Measurements from ENCODE around the gene VWA3A. TPM values are rescaled to one million over a fixed set of nuclear protein-coding genes. Genes with fewer than 3 reads are reported as not detected.
"Not testable (repeated sequence)": the region's sequence is repeated elsewhere in the genome, so short reads cannot be mapped to it uniquely, and the experiment has no call there.

VWA3A gene
- total RNA-seq, 1 donor from 2014 or later: 2.6 TPM

DNA sequence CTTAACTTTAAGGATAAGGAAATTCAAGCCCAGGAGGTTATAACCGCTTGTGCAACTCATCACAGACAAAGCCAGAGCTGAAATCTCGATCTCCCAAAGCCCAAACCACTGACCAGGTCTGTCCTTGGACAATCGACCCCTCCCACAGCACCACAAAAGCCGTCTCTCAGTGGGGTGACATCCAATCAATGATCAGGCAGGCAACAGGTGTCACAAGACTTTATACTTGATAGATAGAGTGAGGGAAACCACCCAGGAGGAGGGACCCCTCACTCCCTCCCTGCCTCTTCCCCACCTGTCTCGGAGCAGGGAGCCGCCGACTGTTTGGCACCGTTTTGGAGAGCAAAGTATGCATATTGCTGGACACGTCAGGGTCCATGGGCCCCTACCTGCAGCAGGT is 55.5 kb downstream of the VWA3A start:
- TF ChIP-seq, protein P1, sequence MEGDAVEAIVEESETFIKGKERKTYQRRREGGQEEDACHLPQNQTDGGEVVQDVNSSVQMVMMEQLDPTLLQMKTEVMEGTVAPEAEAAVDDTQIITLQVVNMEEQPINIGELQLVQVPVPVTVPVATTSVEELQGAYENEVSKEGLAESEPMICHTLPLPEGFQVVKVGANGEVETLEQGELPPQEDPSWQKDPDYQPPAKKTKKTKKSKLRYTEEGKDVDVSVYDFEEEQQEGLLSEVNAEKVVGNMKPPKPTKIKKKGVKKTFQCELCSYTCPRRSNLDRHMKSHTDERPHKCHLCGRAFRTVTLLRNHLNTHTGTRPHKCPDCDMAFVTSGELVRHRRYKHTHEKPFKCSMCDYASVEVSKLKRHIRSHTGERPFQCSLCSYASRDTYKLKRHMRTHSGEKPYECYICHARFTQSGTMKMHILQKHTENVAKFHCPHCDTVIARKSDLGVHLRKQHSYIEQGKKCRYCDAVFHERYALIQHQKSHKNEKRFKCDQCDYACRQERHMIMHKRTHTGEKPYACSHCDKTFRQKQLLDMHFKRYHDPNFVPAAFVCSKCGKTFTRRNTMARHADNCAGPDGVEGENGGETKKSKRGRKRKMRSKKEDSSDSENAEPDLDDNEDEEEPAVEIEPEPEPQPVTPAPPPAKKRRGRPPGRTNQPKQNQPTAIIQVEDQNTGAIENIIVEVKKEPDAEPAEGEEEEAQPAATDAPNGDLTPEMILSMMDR (IDR thresholded peaks at IDR 0.05): no peak
- intact Hi-C loops (cut with DNase I): no loop called here
- H3K4me1 ChIP-seq: no peaks in the 10 kb centered on the region
- ATAC-seq (no peak), DNase-seq (no peak)
- H3K27ac ChIP-seq: no peak overlapping the region
- H3K36me3 ChIP-seq: no peaks in the 10 kb centered on the region
- H3K9me3 ChIP-seq: no peaks in the 10 kb centered on the region
- H3K4me3 ChIP-seq: no peak overlapping the region
- no peaks in the 10 kb centered on the region for H3K27me3 ChIP-seq

DNA sequence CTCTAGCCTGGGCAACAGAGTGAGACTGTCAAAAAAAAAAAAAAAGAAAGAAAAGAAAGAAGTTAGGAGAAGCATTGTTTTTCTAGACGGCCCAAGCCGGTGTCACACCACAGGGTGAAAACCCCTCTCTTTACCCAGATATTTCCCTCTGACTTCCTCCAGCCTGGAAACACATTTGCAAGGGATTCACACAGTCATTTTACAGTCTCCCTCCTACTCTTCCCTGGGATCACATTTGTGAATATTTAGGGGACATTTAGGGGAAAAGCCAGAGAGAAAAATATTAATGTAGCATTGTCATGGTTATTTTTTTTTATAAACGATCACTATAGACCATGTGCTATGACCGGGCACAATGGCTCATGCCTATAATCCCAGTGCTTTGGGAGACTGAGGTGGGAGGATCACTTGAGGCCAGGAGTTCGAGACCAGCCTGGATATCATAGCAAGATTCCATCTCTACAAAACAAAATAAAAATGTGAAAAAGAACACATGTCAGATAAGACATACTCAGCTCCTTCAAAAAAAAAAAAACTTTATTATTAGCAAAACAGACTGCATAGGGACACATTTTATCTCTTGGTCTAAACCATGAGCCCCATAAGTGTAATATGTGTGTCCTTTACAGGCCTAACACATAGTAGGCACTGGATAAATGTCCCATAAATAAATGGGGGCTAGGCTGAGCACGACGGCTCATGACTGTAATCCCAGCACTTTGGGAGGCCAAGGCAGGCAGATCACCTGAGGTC is 59.1 kb downstream of the VWA3A start:
- Histone ChIP-seq H3K9me3 (no peaks in the 10 kb centered on the region), H3K36me3 (no peaks in the 10 kb centered on the region), H3K27ac (no peak overlapping the region), H3K4me3 (no peak overlapping the region), H3K27me3 (no peaks in the 10 kb centered on the region), H3K4me1 (no peaks in the 10 kb centered on the region)
- ATAC-seq: no peak
- intact Hi-C loops (cut with DNase I): no loop called here
- TF ChIP-seq, protein P1 (IDR thresholded peaks at IDR 0.05): no peak
- no peak for DNase-seq

DNA sequence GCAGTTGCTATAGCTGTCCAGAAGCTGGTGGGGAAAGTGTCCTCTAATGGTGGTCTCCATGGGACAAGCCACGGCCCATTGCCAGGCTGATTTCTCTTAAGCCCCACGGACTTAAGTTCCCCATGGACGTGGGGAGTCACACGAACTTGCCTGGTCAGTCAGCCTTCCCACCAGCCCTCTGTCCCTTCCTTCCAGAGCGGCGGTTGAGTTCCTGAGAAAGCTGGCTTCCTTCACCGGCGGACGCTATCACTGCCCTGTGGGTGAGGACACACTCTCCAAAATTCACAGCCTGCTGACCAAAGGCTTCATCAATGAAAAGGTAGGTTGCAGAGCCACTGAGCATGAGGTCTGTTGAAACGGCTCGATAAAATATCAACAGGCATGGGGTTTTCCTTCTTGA is 60.0 kb downstream of the VWA3A start:
- Histone ChIP-seq H3K4me3 (no peak overlapping the region), H3K27me3 (no peaks in the 10 kb centered on the region), H3K36me3 (no peaks in the 10 kb centered on the region), H3K27ac (no peak overlapping the region), H3K9me3 (no peaks in the 10 kb centered on the region), H3K4me1 (no peaks in the 10 kb centered on the region)
- no peak for ATAC-seq
- no peak for DNase-seq
- intact Hi-C loops (cut with DNase I): no loop called here
- TF ChIP-seq, protein P1 (IDR thresholded peaks at IDR 0.05): no peak

DNA sequence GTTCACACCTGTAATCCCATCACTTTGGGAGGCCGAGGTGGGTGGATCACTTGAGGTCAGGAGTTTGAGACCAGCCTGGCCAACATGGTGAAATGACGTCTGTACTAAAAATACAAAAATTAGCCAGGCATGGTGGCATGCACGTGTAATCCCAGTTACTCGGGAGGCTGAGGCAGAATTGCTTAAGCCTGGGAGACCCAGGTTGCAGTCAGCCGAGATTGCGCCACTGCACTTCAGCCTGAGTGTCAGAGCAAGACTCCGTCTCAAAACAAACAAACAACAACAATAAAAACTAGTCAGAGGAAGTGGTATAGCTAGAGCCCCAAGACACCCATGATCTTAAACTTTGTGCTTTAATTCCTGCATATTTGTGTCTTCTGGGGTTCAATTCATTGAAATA is 60.7 kb downstream of the VWA3A start:
- intact Hi-C loops (cut with DNase I); H3K4me3 ChIP-seq; ATAC-seq; H3K4me1 ChIP-seq; H3K27me3 ChIP-seq; H3K9me3 ChIP-seq; H3K27ac ChIP-seq; H3K36me3 ChIP-seq; DNase-seq: not testable (repeated sequence)

DNA sequence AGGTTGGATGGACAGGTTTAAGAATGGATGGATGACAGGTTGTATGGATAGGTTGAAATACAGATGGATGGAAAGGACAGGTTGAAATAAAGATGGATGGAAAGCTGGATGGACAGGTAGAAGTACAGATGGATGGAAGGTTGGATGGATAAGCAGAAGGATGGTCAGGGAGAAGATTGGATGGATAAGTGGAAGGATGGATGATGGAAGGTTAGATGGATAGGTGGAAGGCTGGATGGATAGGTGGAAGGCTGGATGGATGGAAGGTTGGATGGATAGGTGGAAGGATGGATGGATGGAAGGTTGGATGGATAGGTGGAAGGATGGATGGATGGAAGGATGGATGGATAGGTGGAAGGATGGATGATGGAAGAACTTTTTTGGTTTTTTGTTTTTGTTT is 69.1 kb downstream of the VWA3A start:
- TF ChIP-seq, protein P1 (IDR thresholded peaks at IDR 0.05): no peak
- Histone ChIP-seq H3K4me1 (no peaks in the 10 kb centered on the region), H3K27ac (no peak overlapping the region), H3K36me3 (no peaks in the 10 kb centered on the region), H3K27me3 (peaks cover 25% of the 10 kb centered on the region), H3K9me3 (no peaks in the 10 kb centered on the region), H3K4me3 (no peak overlapping the region)
- intact Hi-C loops (cut with DNase I): no loop called here
- DNase-seq (no peak), ATAC-seq (no peak)

DNA sequence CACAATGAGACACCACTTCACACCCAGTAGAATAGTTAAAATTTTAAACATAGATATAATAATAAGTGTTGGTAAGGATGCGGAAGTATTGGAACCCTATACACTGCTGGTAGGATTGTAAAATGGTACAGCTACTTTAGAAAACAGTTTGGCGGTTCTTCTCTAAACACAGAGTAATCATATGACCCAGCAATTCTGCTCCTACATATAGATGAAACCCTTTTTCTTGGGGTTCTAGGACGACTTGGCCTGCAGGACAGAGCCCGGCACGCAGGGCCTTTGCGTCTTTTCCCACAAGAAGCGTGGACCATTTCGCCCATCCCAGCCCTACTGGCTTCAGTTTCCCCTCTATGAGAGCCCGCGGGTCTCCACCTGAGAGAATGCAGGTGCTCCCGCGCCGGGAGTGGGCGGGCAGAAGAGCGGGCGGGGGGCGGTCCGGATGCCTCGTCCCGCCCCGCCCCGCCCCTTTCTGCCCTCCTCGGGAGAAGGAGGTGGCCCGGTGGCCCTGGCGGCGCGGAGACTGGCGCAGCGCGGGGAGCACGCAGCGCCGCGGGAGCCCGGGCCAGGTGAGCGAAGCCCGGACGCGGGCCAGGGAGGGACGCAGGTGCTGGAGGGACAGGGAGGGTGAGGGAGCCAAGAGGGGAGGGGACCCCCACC is 69.8 kb downstream of the VWA3A start, which contains the start of gene SDR42E2:
TSS of gene SDR42E2 (plus strand) at position 508 of the 657 bp plus-strand sequence. CDS start 3,077 bp downstream, outside the sequence.
- no peaks in the 10 kb centered on the region for H3K36me3 ChIP-seq
- H3K27ac ChIP-seq: no peak within 1 kb of the TSS
- intact Hi-C loops (cut with DNase I): no loop called here
- peaks cover 25% of the 10 kb centered on the region for H3K27me3 ChIP-seq
- TF ChIP-seq, protein P1 (IDR thresholded peaks at IDR 0.05): no peak
- peak within 1 kb of the TSS; percentile 13 for H3K4me3 ChIP-seq
- H3K9me3 ChIP-seq: no peaks in the 10 kb centered on the region
- H3K4me1 ChIP-seq: no peaks in the 10 kb centered on the region
- DNase-seq (peak; percentile 72), ATAC-seq (peak; percentile 72)
